Measurements from ENCODE around the gene PHF21A.
A peak's percentile ranks its signal among the peaks of the same experiment; 100 is the strongest.

PHF21A gene

GRCh38 chr11:45890886-45891550 lies 230.2 kb downstream of the PHF21A start:
- 90 to 91% methylated on average over 9 of the region's 9 CpGs for WGBS, 2 experiments
- no peak overlapping the region for H3K4me3 ChIP-seq (ENCODE audit: insufficient read depth, low read depth, low read length)
- H3K4me1 ChIP-seq (ENCODE audit: control insufficient read depth, insufficient read depth, low read length): peaks cover 11% of the 10 kb centered on the region
- no peaks in the 10 kb centered on the region for H3K36me3 ChIP-seq (ENCODE audit: control insufficient read depth, insufficient read depth, low read length)
- no peaks in the 10 kb centered on the region for H3K9me3 ChIP-seq (ENCODE audit: control insufficient read depth, low read length)
- no peak overlapping the region for H3K27ac ChIP-seq (ENCODE audit: insufficient read depth, low read depth, low read length, poor library complexity, severe bottlenecking)
- H3K27me3 ChIP-seq (ENCODE audit: control insufficient read depth, insufficient read depth, low read length, poor library complexity, severe bottlenecking): peaks cover 10% of the 10 kb centered on the region

- Histone ChIP-seq H3K4me3 (ENCODE audit: insufficient read depth, low read depth, low read length) (no peak overlapping the region), H3K9me3 (ENCODE audit: control insufficient read depth, low read length) (no peaks in the 10 kb centered on the region), H3K27me3 (ENCODE audit: control insufficient read depth, insufficient read depth, low read length, poor library complexity, severe bottlenecking) (peaks cover 16% of the 10 kb centered on the region), H3K4me1 (ENCODE audit: control insufficient read depth, insufficient read depth, low read length) (peaks cover 12% of the 10 kb centered on the region), H3K27ac (ENCODE audit: insufficient read depth, low read depth, low read length, poor library complexity, severe bottlenecking) (no peak overlapping the region), H3K36me3 (ENCODE audit: control insufficient read depth, insufficient read depth, low read length) (no peaks in the 10 kb centered on the region)
- WGBS, 2 experiments: 94 to 96% methylated on average over 9 of the region's 9 CpGs
These were observed 231.3 kb downstream of the PHF21A start for GRCh38 chr11:45889966-45890365.

GRCh38 chr11:45889555-45889954 lies 231.7 kb downstream of the PHF21A start:
- peaks cover 18% of the 10 kb centered on the region for H3K27me3 ChIP-seq (ENCODE audit: control insufficient read depth, insufficient read depth, low read length, poor library complexity, severe bottlenecking)
- no peaks in the 10 kb centered on the region for H3K9me3 ChIP-seq (ENCODE audit: control insufficient read depth, low read length)
- 87 to 90% methylated on average over 8 of the region's 8 CpGs for WGBS, 2 experiments
- no peak overlapping the region for H3K4me3 ChIP-seq (ENCODE audit: insufficient read depth, low read depth, low read length)
- H3K4me1 ChIP-seq (ENCODE audit: control insufficient read depth, insufficient read depth, low read length): peaks cover 15% of the 10 kb centered on the region
- H3K36me3 ChIP-seq (ENCODE audit: control insufficient read depth, insufficient read depth, low read length): no peaks in the 10 kb centered on the region
- H3K27ac ChIP-seq (ENCODE audit: insufficient read depth, low read depth, low read length, poor library complexity, severe bottlenecking): no peak overlapping the region

- Histone ChIP-seq H3K27ac (ENCODE audit: insufficient read depth, low read depth, low read length, poor library complexity, severe bottlenecking) (no peak overlapping the region), H3K4me1 (ENCODE audit: control insufficient read depth, insufficient read depth, low read length) (peaks cover 5% of the 10 kb centered on the region), H3K27me3 (ENCODE audit: control insufficient read depth, insufficient read depth, low read length, poor library complexity, severe bottlenecking) (peaks cover 18% of the 10 kb centered on the region), H3K4me3 (ENCODE audit: insufficient read depth, low read depth, low read length) (no peak overlapping the region), H3K36me3 (ENCODE audit: control insufficient read depth, insufficient read depth, low read length) (no peaks in the 10 kb centered on the region), H3K9me3 (ENCODE audit: control insufficient read depth, low read length) (no peaks in the 10 kb centered on the region)
- 95% methylated on average over 10 of the region's 10 CpGs for WGBS, 2 experiments
These were observed 233.7 kb downstream of the PHF21A start for GRCh38 chr11:45887587-45887986.

- H3K4me1 ChIP-seq (ENCODE audit: control insufficient read depth, insufficient read depth, low read length): peaks cover 5% of the 10 kb centered on the region
- WGBS, 2 experiments: 83 to 84% methylated on average over 3 to 4 of the region's 4 CpGs
- peaks cover 18% of the 10 kb centered on the region for H3K27me3 ChIP-seq (ENCODE audit: control insufficient read depth, insufficient read depth, low read length, poor library complexity, severe bottlenecking)
- no peak overlapping the region for H3K4me3 ChIP-seq (ENCODE audit: insufficient read depth, low read depth, low read length)
- H3K9me3 ChIP-seq (ENCODE audit: control insufficient read depth, low read length): no peaks in the 10 kb centered on the region
- H3K27ac ChIP-seq (ENCODE audit: insufficient read depth, low read depth, low read length, poor library complexity, severe bottlenecking): no peak overlapping the region
- no peaks in the 10 kb centered on the region for H3K36me3 ChIP-seq (ENCODE audit: control insufficient read depth, insufficient read depth, low read length)
These were observed 234.3 kb downstream of the PHF21A start for GRCh38 chr11:45886816-45887520.

GRCh38 chr11:45885921-45886721 lies 235.1 kb downstream of the PHF21A start:
- peaks cover 18% of the 10 kb centered on the region for H3K27me3 ChIP-seq (ENCODE audit: control insufficient read depth, insufficient read depth, low read length, poor library complexity, severe bottlenecking)
- H3K9me3 ChIP-seq (ENCODE audit: control insufficient read depth, low read length): no peaks in the 10 kb centered on the region
- no peak overlapping the region for H3K27ac ChIP-seq (ENCODE audit: insufficient read depth, low read depth, low read length, poor library complexity, severe bottlenecking)
- 11% methylated on average over 42 of the region's 43 CpGs for WGBS, 2 experiments
- H3K4me1 ChIP-seq (ENCODE audit: control insufficient read depth, insufficient read depth, low read length): peaks cover 5% of the 10 kb centered on the region
- H3K36me3 ChIP-seq (ENCODE audit: control insufficient read depth, insufficient read depth, low read length): no peaks in the 10 kb centered on the region
- H3K4me3 ChIP-seq (ENCODE audit: insufficient read depth, low read depth, low read length): peak overlapping the region; percentile 63

- H3K9me3 ChIP-seq (ENCODE audit: control insufficient read depth, low read length): no peaks in the 10 kb centered on the region
- H3K27ac ChIP-seq (ENCODE audit: insufficient read depth, low read depth, low read length, poor library complexity, severe bottlenecking): no peak within 1 kb of the TSS
- WGBS, 2 experiments: 1% methylated on average over 73 of the region's 73 CpGs
- H3K4me1 ChIP-seq (ENCODE audit: control insufficient read depth, insufficient read depth, low read length): peaks cover 5% of the 10 kb centered on the region
- H3K4me3 ChIP-seq (ENCODE audit: insufficient read depth, low read depth, low read length): peak within 1 kb of the TSS; percentile 63
- peaks cover 18% of the 10 kb centered on the region for H3K27me3 ChIP-seq (ENCODE audit: control insufficient read depth, insufficient read depth, low read length, poor library complexity, severe bottlenecking)
- no peaks in the 10 kb centered on the region for H3K36me3 ChIP-seq (ENCODE audit: control insufficient read depth, insufficient read depth, low read length)
These were observed 235.9 kb downstream of the PHF21A start, which contains the start of gene MAPK8IP1 for GRCh38 chr11:45885274-45885920. Gene MAPK8IP1 (plus strand): TSS chr11:45885651. CDS start chr11:45885821, 170 bp downstream.

- peak overlapping the region; percentile 22 for H3K4me3 ChIP-seq (ENCODE audit: insufficient read depth, low read depth, low read length)
- peaks cover 5% of the 10 kb centered on the region for H3K4me1 ChIP-seq (ENCODE audit: control insufficient read depth, insufficient read depth, low read length)
- H3K36me3 ChIP-seq (ENCODE audit: control insufficient read depth, insufficient read depth, low read length): no peaks in the 10 kb centered on the region
- no peaks in the 10 kb centered on the region for H3K9me3 ChIP-seq (ENCODE audit: control insufficient read depth, low read length)
- 91 to 92% methylated on average over 10 of the region's 10 CpGs for WGBS, 2 experiments
- H3K27me3 ChIP-seq (ENCODE audit: control insufficient read depth, insufficient read depth, low read length, poor library complexity, severe bottlenecking): peaks cover 18% of the 10 kb centered on the region
- H3K27ac ChIP-seq (ENCODE audit: insufficient read depth, low read depth, low read length, poor library complexity, severe bottlenecking): no peak overlapping the region
These were observed 236.6 kb downstream of the PHF21A start for GRCh38 chr11:45884596-45885185.
